ENCODE data around the gene TTLL3. TPM values are rescaled to one million over a fixed set of nuclear protein-coding genes. Genes with fewer than 3 reads are reported as not detected.

TTLL3 gene
- total and polyA plus RNA-seq, 11 donors, result 4.7 to 30.3 (median 11.8) TPM

GRCh38 chr3:9809239-9809614 lies 835 bp upstream of the TTLL3 start:
- TF ChIP-seq POLR2A (IDR thresholded peaks at IDR 0.05) (no peak), CTCF (IDR thresholded peaks at IDR 0.05) (no peak)
- 92 to 95% (median 93%) methylated on average over 4 of the region's 4 CpGs for WGBS, 4 donors
- Histone ChIP-seq H3K4me3 (peak overlapping the region in 11 of 12 donors; percentile 48 to 98 (median 83)), H3K36me3 (peaks cover 0 to 66% (median 41%) of the 10 kb centered on the region in 9 donors), H3K9me3 (no peaks in the 10 kb centered on the region), H3K4me1 (peaks cover 0 to 23% (median 7%) of the 10 kb centered on the region in 12 donors), H3K27ac (peak overlapping the region; percentile 72 to 98 (median 94)), H3K27me3 (no peaks in the 10 kb centered on the region)
- ATAC-seq, result peak in 1 of 4 donors; percentile 18
- DNase-seq, result peak in 1 of 5 donors; percentile 29
- intact Hi-C loops (cut with DNase I), result no loop called here

DNA sequence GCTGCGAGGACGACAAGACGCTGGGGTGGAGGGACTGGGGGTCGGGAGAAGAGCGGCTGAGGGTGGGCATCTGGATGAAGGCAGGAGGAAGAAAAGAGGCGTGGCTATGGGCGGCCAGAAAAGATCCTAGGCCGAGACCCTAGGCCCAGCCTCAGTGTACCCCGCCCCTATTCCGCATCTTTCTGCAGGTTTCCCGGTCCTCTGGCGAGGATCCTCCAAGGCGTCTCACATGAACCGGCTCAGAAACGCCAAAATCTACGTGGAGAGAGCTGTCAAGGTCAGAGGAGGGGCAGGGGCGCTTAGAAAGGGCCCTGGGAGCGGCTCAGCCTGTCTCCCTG lies 340 bp downstream of the TTLL3 start:
- peaks cover 0 to 54% (median 33%) of the 10 kb centered on the region in 9 donors for H3K36me3 ChIP-seq
- peaks cover 0 to 23% (median 7%) of the 10 kb centered on the region in 12 donors for H3K4me1 ChIP-seq
- no peaks in the 10 kb centered on the region for H3K9me3 ChIP-seq
- peak overlapping the region; percentile 72 to 98 (median 94) for H3K27ac ChIP-seq
- peak in 3 of 4 donors; percentile 3 to 12 (median 9) for ATAC-seq
- DNase-seq, result no peak
- peak overlapping the region; percentile 48 to 98 (median 84) for H3K4me3 ChIP-seq
- intact Hi-C loops (cut with DNase I), result loop anchor here in 1 of 10 donors (5.0 kb wide), 1 partner anchor 107 kb away; the partner anchor contains the start of gene IL17RC
- 9 to 13% (median 10%) methylated on average over 18 of the region's 18 CpGs for WGBS, 4 donors
- no peaks in the 10 kb centered on the region for H3K27me3 ChIP-seq
- TF ChIP-seq CTCF (IDR thresholded peaks at IDR 0.05) (no peak), POLR2A (IDR thresholded peaks at IDR 0.05) (no peak)

- no peaks in the 10 kb centered on the region for H3K27me3 ChIP-seq
- WGBS, 4 donors, result 49 to 56% (median 52%) methylated on average over 10 of the region's 10 CpGs
- H3K36me3 ChIP-seq, result peaks cover 0 to 53% (median 29%) of the 10 kb centered on the region in 9 donors
- ATAC-seq (peak in 1 of 4 donors; percentile 4), DNase-seq (peak in 1 of 5 donors; percentile 14)
- peaks cover 0 to 23% (median 7%) of the 10 kb centered on the region in 12 donors for H3K4me1 ChIP-seq
- TF ChIP-seq CTCF (IDR thresholded peaks at IDR 0.05) (no peak), POLR2A (IDR thresholded peaks at IDR 0.05) (no peak)
- H3K27ac ChIP-seq, result peak overlapping the region in 11 of 12 donors; percentile 86 to 98 (median 95)
- intact Hi-C loops (cut with DNase I), result loop anchor here in 1 of 10 donors (5.0 kb wide), 1 partner anchor 106 kb away; the partner anchor contains the start of gene IL17RC
- H3K9me3 ChIP-seq, result no peaks in the 10 kb centered on the region
- H3K4me3 ChIP-seq, result peak overlapping the region; percentile 48 to 98 (median 84)
Observed at GRCh38 chr3:9810846-9811245, 784 bp downstream of the TTLL3 start.

GRCh38 chr3:9812870-9813483 lies 2.9 kb downstream of the TTLL3 start:
- H3K27me3 ChIP-seq, result no peaks in the 10 kb centered on the region
- ATAC-seq (no peak), DNase-seq (peak in 1 of 5 donors; percentile 1)
- no peaks in the 10 kb centered on the region for H3K9me3 ChIP-seq
- intact Hi-C loops (cut with DNase I), result loop anchor here in 1 of 10 donors (5.0 kb wide), 1 partner anchor 104 kb away; the partner anchor contains the start of gene IL17RC
- no peak overlapping the region for H3K4me3 ChIP-seq
- TF ChIP-seq CTCF (IDR thresholded peaks at IDR 0.05), result no peak
- no peak for TF ChIP-seq POLR2A (IDR thresholded peaks at IDR 0.05)
- H3K27ac ChIP-seq, result no peak overlapping the region
- 94 to 96% (median 95%) methylated on average over 9 of the region's 9 CpGs for WGBS, 4 donors
- peaks cover 0 to 41% (median 10%) of the 10 kb centered on the region in 9 donors for H3K36me3 ChIP-seq
- H3K4me1 ChIP-seq, result peaks cover 0 to 22% (median 7%) of the 10 kb centered on the region in 12 donors
